GM13977 (cell line): Measurements from ENCODE around the gene NRXN2.

Source experiments
- DNase-seq: peaks from one replicate; pipeline ENCODE4 v3.0.0; 2012; ENCODE audit warnings: low spot score
- in situ Hi-C: fragments of 300-500 bp; cut with MboI; formaldehyde crosslinking; loops from one replicate; pipeline ENCODE4 v1.12.0; 2022; ENCODE audit warnings: low sequenced_read_pairs, low pct_unique_long_range_greater_than_20kb, mixed read lengths, inconsistent platforms; ENCODE audit not compliant: unreplicated experiment
- TF ChIP-seq, protein P1 (sequence below): IDR thresholded peaks from 2 replicates; pipeline ENCODE4 v1.5.1; 2012; ENCODE audit warnings: mild to moderate bottlenecking, control low read depth; ENCODE audit not compliant: insufficient read depth; ENCODE audit errors: extremely low read depth, missing control alignments

The NRXN2 gene

GRCh38 chr11:64686466-64687170, 36.4 kb downstream of the NRXN2 start:
- in situ Hi-C loops, result no loop called here
- no peak for DNase-seq
- TF ChIP-seq, protein P1, sequence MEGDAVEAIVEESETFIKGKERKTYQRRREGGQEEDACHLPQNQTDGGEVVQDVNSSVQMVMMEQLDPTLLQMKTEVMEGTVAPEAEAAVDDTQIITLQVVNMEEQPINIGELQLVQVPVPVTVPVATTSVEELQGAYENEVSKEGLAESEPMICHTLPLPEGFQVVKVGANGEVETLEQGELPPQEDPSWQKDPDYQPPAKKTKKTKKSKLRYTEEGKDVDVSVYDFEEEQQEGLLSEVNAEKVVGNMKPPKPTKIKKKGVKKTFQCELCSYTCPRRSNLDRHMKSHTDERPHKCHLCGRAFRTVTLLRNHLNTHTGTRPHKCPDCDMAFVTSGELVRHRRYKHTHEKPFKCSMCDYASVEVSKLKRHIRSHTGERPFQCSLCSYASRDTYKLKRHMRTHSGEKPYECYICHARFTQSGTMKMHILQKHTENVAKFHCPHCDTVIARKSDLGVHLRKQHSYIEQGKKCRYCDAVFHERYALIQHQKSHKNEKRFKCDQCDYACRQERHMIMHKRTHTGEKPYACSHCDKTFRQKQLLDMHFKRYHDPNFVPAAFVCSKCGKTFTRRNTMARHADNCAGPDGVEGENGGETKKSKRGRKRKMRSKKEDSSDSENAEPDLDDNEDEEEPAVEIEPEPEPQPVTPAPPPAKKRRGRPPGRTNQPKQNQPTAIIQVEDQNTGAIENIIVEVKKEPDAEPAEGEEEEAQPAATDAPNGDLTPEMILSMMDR, result no peak

DNA sequence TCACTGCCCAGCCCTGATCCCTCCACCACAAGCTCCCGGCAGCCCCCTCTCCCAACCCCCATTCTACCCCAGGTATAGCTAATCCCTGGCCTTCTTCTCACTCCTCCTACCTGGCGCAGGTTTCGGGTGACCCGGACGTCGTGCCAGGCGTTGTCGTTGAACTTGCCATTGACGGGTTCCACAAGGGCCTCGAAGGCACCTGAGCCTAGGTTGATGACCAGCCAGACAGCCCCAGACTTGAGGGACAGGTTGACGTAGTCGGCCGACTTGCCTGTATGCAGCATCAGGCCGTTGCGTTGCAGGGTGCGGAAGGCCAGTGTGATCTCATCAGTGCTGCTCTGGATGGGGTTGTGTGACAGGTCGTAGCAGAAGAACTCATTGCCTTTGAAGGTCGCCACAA, 37.5 kb downstream of the NRXN2 start:
- TF ChIP-seq, protein P1, result no peak
- no peak for DNase-seq
- in situ Hi-C loops, result no loop called here

- in situ Hi-C loops, result no loop called here
- DNase-seq, result no peak
- TF ChIP-seq, protein P1, result no peak
Measured at GRCh38 chr11:64684357-64684756, 38.6 kb downstream of the NRXN2 start.

DNA sequence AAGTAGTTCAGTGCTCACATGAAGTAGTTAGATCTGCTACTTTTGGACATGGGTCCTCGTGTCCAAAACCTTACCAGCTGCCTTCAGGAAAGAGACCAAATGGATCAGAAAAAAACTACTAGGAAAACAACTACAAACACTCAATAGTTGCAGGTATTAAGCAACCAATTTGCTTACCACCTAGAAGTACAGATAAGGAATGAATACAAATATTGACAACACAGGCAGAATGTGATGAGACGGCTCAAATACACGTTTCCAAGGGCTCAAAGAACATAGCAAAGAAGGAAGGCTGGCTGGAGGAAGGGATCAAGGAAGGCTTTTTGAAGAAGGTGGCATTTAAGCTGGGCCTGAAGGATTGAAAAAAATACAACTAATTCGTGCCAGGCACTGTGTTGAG, 41.8 kb downstream of the NRXN2 start:
- DNase-seq, result no peak
- in situ Hi-C loops, result no loop called here
- TF ChIP-seq, protein P1, result no peak

- TF ChIP-seq, protein P1, result no peak
- in situ Hi-C loops, result no loop called here
- no peak for DNase-seq
Measured at GRCh38 chr11:64679846-64680245, 43.2 kb downstream of the NRXN2 start.

DNA sequence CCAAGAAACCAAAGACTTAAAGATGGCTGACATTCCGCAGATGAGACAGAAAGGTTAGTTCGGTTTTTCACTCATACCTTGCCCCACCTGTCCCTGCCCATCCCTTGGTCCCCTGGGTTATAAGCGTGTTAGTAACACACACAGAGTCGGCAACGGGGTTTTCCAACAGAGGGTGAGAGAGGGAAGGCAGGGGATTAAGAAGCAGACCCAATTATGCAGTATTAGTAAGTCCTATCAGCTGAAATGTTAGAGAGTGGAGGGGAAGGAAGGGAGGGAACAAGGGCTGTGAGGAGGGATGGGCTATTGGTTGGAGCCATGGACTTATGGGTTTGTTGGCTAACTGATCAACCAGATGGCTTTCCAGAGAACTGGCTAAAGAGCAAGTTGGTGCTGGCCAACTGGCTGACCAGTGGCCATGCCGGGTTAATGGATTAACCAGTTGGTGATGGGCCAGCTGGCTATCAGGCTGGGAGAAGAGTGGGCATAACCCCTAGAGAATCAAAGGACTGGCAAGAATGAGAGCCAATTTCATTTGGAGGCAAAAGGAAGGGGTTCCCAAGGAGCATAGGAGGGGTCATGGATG, 45.5 kb downstream of the NRXN2 start:
- no peak for DNase-seq
- in situ Hi-C loops, result no loop called here
- TF ChIP-seq, protein P1, result no peak
